Lung (tissue), 12 donors: ENCODE measurements around the gene OR10J1. TPM values are rescaled to one million over a fixed set of nuclear protein-coding genes. Genes with fewer than 3 reads are reported as not detected.
"Not testable (repeated sequence)": the region's sequence is repeated elsewhere in the genome, so short reads cannot be mapped to it uniquely, and the experiment has no call there.

Experiments used
- ATAC-seq: fragments of 200-7000 bp; cut with Tn5 transposase; one replicate; pipeline ENCODE4 v1.9.1; 2020; ENCODE audit warnings: moderate number of reproducible peaks; ENCODE audit not compliant: insufficient read depth, low FRiP score
- DNase-seq, 3 donors: peaks; one replicate each; pipeline ENCODE4 v3.0.0-alpha.2; 2013 to 2017
- H3K27ac ChIP-seq, 2 donors: one replicate each; pipeline ENCODE4 v1.5.1; 2013; ENCODE audit warnings: mild to moderate bottlenecking in 2 of 2, moderate library complexity in 2 of 2, control low read depth in 1 of 2, inconsistent platforms in 1 of 2, low read depth in 1 of 2, low read length in 1 of 2
- H3K27me3 ChIP-seq, 3 donors: one replicate each; pipeline ENCODE4 v1.5.1; 2013; ENCODE audit warnings: low read length in 2 of 3; ENCODE audit not compliant: control insufficient read depth in 3 of 3, insufficient read depth in 3 of 3
- H3K36me3 ChIP-seq, 4 donors: one replicate each; pipeline ENCODE4 v1.5.1; 2013; ENCODE audit warnings: low read length in 4 of 4, mild to moderate bottlenecking in 1 of 4, moderate library complexity in 1 of 4; ENCODE audit not compliant: control insufficient read depth in 4 of 4, insufficient read depth in 4 of 4
- H3K4me1 ChIP-seq, 5 donors: one replicate each; pipeline ENCODE4 v1.5.1; 2013; ENCODE audit warnings: low read length in 5 of 5, mild to moderate bottlenecking in 2 of 5, moderate library complexity in 1 of 5; ENCODE audit not compliant: control insufficient read depth in 5 of 5, insufficient read depth in 5 of 5
- H3K4me3 ChIP-seq: one replicate; pipeline ENCODE4 v1.5.1; 2013; ENCODE audit warnings: mild to moderate bottlenecking, control low read depth, moderate library complexity
- H3K9ac ChIP-seq, 2 donors: one replicate each; pipeline ENCODE4 v1.5.1; 2013; ENCODE audit warnings: low read length in 2 of 2, control low read depth in 1 of 2; ENCODE audit not compliant: insufficient read depth in 1 of 2
- H3K9me3 ChIP-seq, 4 donors: one replicate each; pipeline ENCODE4 v1.5.1; 2013; ENCODE audit warnings: low read length in 3 of 4, mild to moderate bottlenecking in 1 of 4, moderate library complexity in 1 of 4; ENCODE audit not compliant: control insufficient read depth in 4 of 4, insufficient read depth in 3 of 4
- CTCF ChIP-seq: IDR thresholded peaks from 2 replicates; pipeline ENCODE4 v1.5.1; 2012; ENCODE audit warnings: mild to moderate bottlenecking; ENCODE audit errors: control extremely low read depth, extremely low read depth
- WGBS, 2 donors: extraction: QIAGEN DNeasy Blood & Tissue Kit; methylation state at CpG; one replicate each; pipeline ENCODE4 v1.1.7; 2013; 5-methylcytosine and 5-hydroxymethylcytosine counted together
- polyA plus RNA-seq, 2 donors: library from polyadenylated mRNA; stranded (reverse); fragments of 200-250 nt; gene quantifications; one replicate each; pipeline ENCODE4 v1.2.1, GENCODE V29; 2013
- total RNA-seq, 2 donors: library from RNA; depleted of rRNA in 1 of 2; stranded (reverse); fragments of >200 nt in 1 of 2; gene quantifications; one replicate each; pipeline ENCODE4 v1.2.1, GENCODE V29; 2014 to 2021
- donor health status: control.
- donor health status: control.
- donor health status: Bipolar disorder and iron deficiency.
- donor health status: healthy.
- donor health status: DM: yes; HTN: yes; CAD: no.

OR10J1 gene
- total and polyA plus RNA-seq, 4 donors, result not detected

GRCh38 chr1:159443066-159443750, 3.7 kb downstream of the OR10J1 start:
- no peaks in the 10 kb centered on the region for H3K36me3 ChIP-seq
- H3K27me3 ChIP-seq, result no peaks in the 10 kb centered on the region
- H3K27ac ChIP-seq, result no peak overlapping the region
- no peak for TF ChIP-seq CTCF
- DNase-seq, result no peak
- no peak overlapping the region for H3K4me3 ChIP-seq
- no peaks in the 10 kb centered on the region for H3K9me3 ChIP-seq
- no peak for ATAC-seq
- WGBS, 2 donors, result 68 to 87% methylated on average over 4 of the region's 4 CpGs
- no peak overlapping the region for H3K9ac ChIP-seq
- H3K4me1 ChIP-seq, result no peaks in the 10 kb centered on the region

GRCh38 chr1:159444511-159444910, 5.0 kb downstream of the OR10J1 start:
- no peak overlapping the region for H3K9ac ChIP-seq
- ATAC-seq (no peak), DNase-seq (peak in 1 of 3 donors; percentile 21)
- peaks cover 0 to 3% (median 0%) of the 10 kb centered on the region in 4 donors for H3K9me3 ChIP-seq
- no peak for TF ChIP-seq CTCF
- no peaks in the 10 kb centered on the region for H3K4me1 ChIP-seq
- no peaks in the 10 kb centered on the region for H3K27me3 ChIP-seq
- H3K36me3 ChIP-seq, result no peaks in the 10 kb centered on the region
- no peak overlapping the region for H3K27ac ChIP-seq
- no peak overlapping the region for H3K4me3 ChIP-seq

- no peaks in the 10 kb centered on the region for H3K4me1 ChIP-seq
- no peak for TF ChIP-seq CTCF
- no peaks in the 10 kb centered on the region for H3K36me3 ChIP-seq
- DNase-seq (no peak), ATAC-seq (no peak)
- WGBS, 2 donors, result 58 to 77% methylated on average over 1 of the region's 1 CpG
- H3K4me3 ChIP-seq, result no peak overlapping the region
- H3K9me3 ChIP-seq, result peaks cover 0 to 3% (median 1%) of the 10 kb centered on the region in 4 donors
- H3K27me3 ChIP-seq, result no peaks in the 10 kb centered on the region
- no peak overlapping the region for H3K9ac ChIP-seq
- H3K27ac ChIP-seq, result no peak overlapping the region
Measured at GRCh38 chr1:159448181-159448580, 8.7 kb downstream of the OR10J1 start.

- not testable (repeated sequence) for DNase-seq, H3K4me3 ChIP-seq
Measured at GRCh38 chr1:159449605-159450004, 10.1 kb downstream of the OR10J1 start.

More at GRCh38 chr1:159449605-159450004, 10.1 kb downstream of the OR10J1 start:
- H3K9ac ChIP-seq, H3K9me3 ChIP-seq, ATAC-seq, H3K27ac ChIP-seq, H3K27me3 ChIP-seq, H3K36me3 ChIP-seq, H3K4me1 ChIP-seq: not testable (repeated sequence)
- WGBS, 2 donors, result 91 to 96% methylated on average over 8 to 20 of the region's 23 CpGs
